DMS 273 (cell line): ENCODE measurements around the gene SDCBP2.
A peak's percentile ranks its signal among the peaks of the same experiment; 100 is the strongest.

Source experiments
- DNase-seq: peaks from one replicate; lab custom pipeline; 2025; ENCODE audit not compliant: unreplicated experiment; lab: John Stamatoyannopoulos, UW

Gene SDCBP2

DNA sequence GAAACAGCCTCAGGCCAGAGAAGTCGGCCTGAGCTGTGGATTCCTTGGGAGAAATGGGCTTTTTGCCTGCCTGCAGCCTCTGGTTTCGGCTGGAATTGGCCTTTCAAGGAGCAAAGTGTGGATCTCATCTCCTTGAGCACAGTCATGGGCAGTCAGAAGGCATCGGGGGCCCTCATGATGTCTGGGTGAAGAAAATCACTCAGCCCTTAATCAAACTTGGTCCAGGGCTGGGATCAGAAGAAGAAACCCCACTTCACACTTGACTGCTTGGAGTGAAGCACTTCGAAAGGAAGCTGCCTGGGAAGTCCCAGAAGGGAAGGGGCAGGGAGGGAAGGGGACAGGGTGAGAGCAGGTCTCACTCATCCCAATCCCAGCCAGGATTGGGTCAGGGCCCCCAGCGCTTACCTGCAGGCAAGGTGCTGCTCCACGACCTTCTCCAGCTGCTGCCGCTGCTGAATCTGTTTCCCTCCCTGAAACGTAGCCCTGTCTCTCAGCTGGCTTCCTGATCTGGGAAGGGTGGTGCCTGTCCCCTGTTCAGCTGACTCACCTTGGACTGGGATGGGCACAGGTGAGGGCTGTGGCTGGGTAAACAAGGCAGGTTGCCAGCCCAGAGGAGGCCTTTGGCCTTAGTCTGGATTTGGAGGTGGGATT, at the start of gene SDCBP2:
Gene SDCBP2, minus strand, starts transcription at position 460 of the 651 bp plus-strand sequence. CDS start 8,723 bp downstream, outside the sequence.
- DNase-seq = no peak

DNA sequence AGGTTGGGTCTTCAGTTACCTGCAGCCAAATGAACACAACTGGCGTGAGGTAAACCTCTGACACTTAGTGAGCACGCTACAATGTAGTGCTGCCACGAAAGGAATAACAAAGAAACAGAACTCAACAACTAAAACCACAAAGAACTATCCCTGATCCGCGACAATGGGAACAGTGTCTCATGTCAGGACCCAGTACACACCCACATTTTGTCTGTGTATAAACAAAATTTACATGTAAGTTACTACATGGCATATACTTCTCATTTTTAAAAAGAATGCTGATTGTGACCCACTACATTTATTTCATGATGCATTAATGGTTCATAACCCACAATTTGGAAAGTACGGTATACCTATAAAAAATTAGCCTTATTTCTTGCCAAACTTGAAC, 49.8 kb upstream of the SDCBP2 start:
- no peak for DNase-seq

DNA sequence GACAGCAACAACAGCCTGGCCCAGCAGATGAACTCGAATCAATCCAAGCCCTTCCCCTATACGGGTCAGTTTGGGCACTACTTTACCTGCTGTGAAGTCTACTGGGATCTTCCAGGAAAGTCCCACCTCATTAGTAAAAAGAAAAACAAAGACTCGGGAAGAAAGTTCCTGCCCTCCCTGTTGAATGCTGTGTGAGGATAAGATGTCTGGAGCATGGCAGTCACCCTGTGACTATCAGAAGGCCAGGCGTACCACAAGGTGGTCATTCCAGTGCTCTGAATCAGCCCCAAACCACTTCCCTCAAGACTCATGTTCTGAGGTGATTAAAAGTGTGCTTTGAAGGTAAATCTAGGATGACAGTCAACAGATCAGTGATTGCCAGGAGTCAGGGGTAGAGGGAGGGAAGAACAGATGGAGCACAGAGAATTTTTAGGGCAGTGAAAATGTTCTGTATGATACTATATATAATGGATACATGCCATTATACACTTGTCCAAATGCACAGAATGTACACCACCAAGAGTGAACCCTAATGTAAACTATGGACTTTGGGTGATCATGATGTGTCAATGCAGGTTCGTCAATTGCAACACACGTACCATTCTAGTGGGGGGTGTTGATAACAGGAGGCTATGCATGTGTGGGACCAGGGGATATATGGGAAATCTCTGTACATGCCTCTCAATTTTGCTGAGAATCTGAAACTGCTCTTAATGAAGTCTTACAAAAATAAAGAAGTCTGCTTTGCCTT, 49.2 kb upstream of the SDCBP2 start:
- no peak for DNase-seq

DNA sequence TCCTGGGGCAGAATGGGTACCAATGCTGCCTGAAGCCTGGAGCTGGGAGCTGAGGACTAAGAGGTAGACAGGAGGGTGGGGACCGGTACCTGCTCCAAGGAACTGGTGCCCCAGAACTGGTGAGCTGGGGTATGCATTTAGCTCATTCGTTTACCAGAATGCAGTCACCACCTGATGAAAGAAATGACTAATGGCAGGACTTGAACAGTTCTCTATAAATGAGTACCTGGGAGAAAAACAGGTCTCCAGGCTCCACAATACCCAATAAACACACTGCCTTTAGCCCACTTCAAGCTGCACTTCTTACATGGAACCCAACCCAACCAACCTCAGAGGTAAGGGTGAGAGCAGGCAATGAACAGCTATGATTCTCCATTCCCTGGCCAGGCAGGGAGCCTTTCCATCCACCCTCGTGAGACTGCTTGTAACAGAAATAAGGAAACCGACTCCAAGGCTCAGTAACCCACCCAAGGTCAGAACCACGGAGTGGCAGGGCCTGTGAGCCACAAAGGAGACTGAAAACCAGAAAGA, 48.5 kb upstream of the SDCBP2 start:
- DNase-seq = no peak

DNA sequence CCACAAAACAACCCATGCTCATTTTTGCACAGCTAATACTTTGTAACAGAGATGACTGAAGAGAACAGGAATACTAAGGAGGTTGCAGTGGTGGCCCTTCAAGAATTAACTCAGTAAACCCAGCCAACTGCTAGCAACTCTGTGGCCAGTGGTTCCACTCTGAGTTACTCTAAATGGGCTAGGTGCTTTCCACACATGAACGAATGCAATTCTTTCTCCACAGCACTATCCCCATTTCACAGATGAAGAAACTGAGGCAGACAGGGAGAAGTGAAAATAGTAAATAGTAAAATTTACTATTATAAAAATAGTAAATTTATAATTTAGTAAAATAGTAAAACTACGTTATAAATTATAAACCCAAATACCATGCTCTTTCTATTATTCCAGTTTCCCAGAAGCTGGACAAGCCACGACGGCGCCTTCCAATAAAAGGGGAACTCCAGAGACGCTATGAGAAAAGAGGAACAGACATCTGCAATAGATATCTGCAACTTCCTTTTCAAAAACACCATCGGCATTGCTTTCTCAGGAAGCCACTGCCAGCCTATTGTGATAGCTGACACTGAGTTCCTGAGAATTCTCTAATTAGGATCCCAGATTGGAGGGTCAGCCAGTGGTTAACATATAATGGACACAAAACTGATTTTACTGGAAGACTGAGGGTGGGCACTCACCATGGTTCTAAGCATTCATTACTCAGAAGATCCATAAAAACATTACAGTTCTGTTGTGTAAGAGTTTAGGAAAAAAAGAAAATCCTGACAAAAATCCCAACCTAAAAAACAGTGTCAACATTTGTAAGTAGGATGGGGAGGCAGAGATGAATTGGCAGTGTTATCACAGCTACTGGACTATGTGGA, 47.7 kb upstream of the SDCBP2 start:
- no peak for DNase-seq

GRCh38 chr20:1376007-1376406, 47.1 kb upstream of the SDCBP2 start:
- DNase-seq = no peak

DNA sequence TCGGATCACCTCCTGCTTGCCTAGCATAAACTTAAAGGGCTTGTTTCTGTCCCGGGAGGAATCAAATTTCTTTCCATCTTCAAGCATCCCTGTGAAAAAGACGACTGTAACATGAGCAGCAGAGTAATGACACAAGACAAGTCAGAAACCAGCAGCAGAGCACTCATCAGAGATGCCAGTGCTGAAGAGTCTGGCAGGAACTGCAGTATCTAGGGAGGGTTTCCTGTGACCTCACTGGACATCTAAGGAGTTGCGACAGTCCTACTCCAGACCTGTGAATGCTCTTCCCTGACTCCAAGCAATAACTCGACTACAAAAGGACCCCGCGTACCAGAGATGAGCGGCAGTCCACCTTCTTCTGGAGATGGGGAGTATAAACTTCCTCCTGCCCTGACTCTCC, 46.6 kb upstream of the SDCBP2 start:
- no peak for DNase-seq

- DNase-seq = no peak
Measured at GRCh38 chr20:1374246-1374645, 45.3 kb upstream of the SDCBP2 start.

GRCh38 chr20:1373614-1374013, 44.7 kb upstream of the SDCBP2 start:
- DNase-seq = no peak

DNA sequence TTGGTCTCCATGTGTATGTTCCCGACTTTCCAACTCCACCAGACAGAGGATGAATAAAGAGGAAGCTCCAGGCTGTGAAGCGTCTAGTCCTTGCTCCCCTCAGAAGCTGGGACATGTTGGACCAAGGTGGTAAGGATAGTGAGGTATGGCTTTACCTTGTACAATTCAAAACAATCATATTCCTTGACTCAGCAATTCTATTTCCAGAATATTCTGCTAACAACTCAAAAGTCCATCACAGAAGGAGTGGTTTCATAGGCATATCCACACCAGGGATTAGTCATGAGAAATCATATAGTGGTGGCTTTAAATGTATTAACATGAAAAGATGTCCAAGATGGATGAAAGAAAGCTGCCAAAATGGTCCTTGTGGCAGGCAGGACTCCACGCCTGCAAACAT, 44.1 kb upstream of the SDCBP2 start:
- DNase-seq = no peak

GRCh38 chr20:1371830-1372539, 43.0 kb upstream of the SDCBP2 start:
- DNase-seq = no peak

DNA sequence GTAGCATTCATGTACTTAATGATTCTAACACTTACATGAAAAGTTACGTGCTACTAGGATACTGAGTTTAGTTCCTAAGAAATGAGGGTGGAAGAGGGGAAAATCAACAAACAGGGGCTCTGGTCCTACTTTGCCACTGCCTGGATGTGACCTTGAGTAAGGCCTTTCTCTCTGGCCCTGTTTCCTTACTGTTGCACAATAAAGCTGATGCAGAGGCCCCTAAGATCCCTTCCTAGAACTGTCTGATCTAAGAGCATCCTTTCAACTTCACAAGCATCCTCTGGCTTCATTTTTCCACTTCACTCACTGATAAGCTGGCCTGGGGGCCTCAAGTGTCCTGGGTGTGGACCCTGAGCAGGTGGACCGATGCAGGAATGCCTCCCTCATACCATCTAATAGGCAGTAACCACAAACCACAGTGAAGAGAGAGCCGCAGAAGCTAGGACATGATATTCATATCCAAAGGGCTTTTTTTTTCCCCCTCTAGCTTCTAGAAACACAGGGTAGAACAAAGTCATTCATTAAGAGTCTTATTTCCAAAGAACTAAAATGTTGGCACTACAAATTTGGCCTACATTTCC, 42.4 kb upstream of the SDCBP2 start:
- DNase-seq = no peak

GRCh38 chr20:1370548-1371110, 41.7 kb upstream of the SDCBP2 start:
- no peak for DNase-seq

DNA sequence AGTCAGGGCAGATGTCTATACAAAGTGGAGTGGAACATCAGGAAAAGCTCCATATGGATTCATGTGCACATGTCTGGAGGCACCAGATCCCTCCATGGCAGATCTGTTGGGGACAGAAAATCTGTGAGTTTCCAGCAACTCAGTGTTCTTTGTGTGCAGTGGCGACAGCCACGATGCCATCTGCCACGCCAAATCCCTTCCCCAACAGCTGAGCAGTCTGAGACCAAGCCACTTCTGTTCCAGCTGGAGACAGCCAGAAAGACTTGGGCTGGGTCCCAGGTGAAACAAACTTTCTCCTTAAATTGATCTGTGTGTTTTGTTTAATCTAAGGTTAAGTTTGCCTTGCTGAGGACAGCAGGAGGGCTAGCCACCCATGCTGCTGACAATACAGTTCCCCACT, 41.0 kb upstream of the SDCBP2 start:
- DNase-seq = peak; percentile 56

GRCh38 chr20:1368448-1369199, 39.7 kb upstream of the SDCBP2 start:
- DNase-seq = no peak

- no peak for DNase-seq
Measured at GRCh38 chr20:1367479-1367878, 38.5 kb upstream of the SDCBP2 start.

DNA sequence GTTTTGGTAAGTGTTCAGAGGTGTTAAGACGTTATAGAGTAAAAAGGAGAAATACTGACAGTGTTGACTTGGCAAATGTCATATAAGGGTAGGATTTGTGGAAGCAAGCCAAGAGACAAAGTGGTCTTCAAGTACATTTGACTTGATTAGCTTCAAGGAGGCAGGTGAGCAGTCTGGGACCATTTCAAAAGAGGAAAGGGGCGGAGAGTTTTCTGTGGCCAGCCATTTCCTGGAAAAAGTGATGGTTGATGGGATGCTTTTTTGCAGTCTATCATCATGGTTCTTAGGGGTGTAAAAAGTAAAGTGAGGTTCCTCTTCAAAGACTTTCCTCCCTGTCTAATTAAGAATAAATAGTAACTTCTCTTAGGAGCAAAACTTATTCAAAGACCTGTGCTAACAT, 35.2 kb upstream of the SDCBP2 start:
- no peak for DNase-seq

DNA sequence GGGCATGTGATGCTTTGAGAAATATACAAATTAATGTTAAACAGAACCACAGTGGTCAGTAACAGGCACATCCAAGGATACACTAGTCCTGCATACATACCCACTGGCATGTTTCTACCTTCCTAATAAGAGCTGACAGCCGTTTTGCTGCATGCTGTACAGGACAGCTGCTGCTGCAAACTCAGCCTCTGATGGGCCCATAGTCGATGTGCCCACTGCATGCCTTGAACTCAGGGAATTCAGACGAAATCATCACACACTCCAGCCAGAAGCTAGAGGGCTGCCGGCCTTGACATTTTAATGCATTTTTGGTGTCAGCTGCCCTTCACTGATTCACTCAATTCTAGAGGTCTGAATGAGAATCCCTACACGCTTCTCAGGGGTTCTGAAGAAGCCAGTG, 34.6 kb upstream of the SDCBP2 start:
- no peak for DNase-seq

- DNase-seq = no peak
Measured at GRCh38 chr20:1362484-1362883, 33.5 kb upstream of the SDCBP2 start.
